ENCODE results near the gene EEF2. TPM values are rescaled to one million over a fixed set of nuclear protein-coding genes. Genes with fewer than 3 reads are reported as not detected.

Gene EEF2
- polyA plus RNA-seq, 1 donor from 2014 or later: 716 TPM

- Histone ChIP-seq H3K4me3 (ENCODE audit: low read length) (no peak overlapping the region), H3K36me3 (ENCODE audit: insufficient read depth, low read length) (no peaks in the 10 kb centered on the region), H3K9ac (ENCODE audit: low read length) (no peak overlapping the region), H3K4me2 (ENCODE audit: low read length) (no peak overlapping the region), H3K27me3 (ENCODE audit: insufficient read depth, low read depth, low read length) (no peaks in the 10 kb centered on the region), H3K79me2 (replicated peaks; ENCODE audit: insufficient read depth, low read length) (peaks cover 5% of the 10 kb centered on the region), H3F3A (ENCODE audit: insufficient read depth, low read length, poor library complexity, severe bottlenecking) (no peaks in the 10 kb centered on the region), H3K9me2 (ENCODE audit: insufficient read depth, low read length) (no peaks in the 10 kb centered on the region), H4K20me1 (ENCODE audit: insufficient read depth) (peaks cover 7% of the 10 kb centered on the region), H3K9me3 (ENCODE audit: low read length) (no peaks in the 10 kb centered on the region), H3K27ac (ENCODE audit: low read length) (no peak overlapping the region), H2AFZ (ENCODE audit: low read depth, low read length) (no peak overlapping the region)
- no peak for TF ChIP-seq EP300 (conservative IDR thresholded peaks at IDR 0.05; ENCODE audit: poor library complexity, severe bottlenecking)
- no peak for TF ChIP-seq RAD21 (conservative IDR thresholded peaks at IDR 0.05)
- TF ChIP-seq SMC3 (conservative IDR thresholded peaks at IDR 0.05; ENCODE audit: poor library complexity): no peak
- TF ChIP-seq REST (IDR thresholded peaks at IDR 0.05; ENCODE audit: borderline replicate concordance): no peak
Observed at GRCh38 chr19:4019578-4019977, 34.3 kb upstream of the EEF2 start.

GRCh38 chr19:4018775-4019504, 33.7 kb upstream of the EEF2 start:
- no peaks in the 10 kb centered on the region for H3K27me3 ChIP-seq (ENCODE audit: insufficient read depth, low read depth, low read length)
- peaks cover 7% of the 10 kb centered on the region for H4K20me1 ChIP-seq (ENCODE audit: insufficient read depth)
- H3K36me3 ChIP-seq (ENCODE audit: insufficient read depth, low read length): no peaks in the 10 kb centered on the region
- no peaks in the 10 kb centered on the region for H3F3A ChIP-seq (ENCODE audit: insufficient read depth, low read length, poor library complexity, severe bottlenecking)
- H2AFZ ChIP-seq (ENCODE audit: low read depth, low read length): no peak overlapping the region
- H3K9ac ChIP-seq (ENCODE audit: low read length): no peak overlapping the region
- no peak overlapping the region for H3K4me2 ChIP-seq (ENCODE audit: low read length)
- no peak for TF ChIP-seq REST (IDR thresholded peaks at IDR 0.05; ENCODE audit: borderline replicate concordance)
- no peak for TF ChIP-seq EP300 (conservative IDR thresholded peaks at IDR 0.05; ENCODE audit: poor library complexity, severe bottlenecking)
- no peak for TF ChIP-seq TAF1 (IDR thresholded peaks at IDR 0.05; ENCODE audit: low read depth)
- no peak for TF ChIP-seq MXI1 (conservative IDR thresholded peaks at IDR 0.05; ENCODE audit: poor library complexity, severe bottlenecking)
- TF ChIP-seq RAD21 (conservative IDR thresholded peaks at IDR 0.05): no peak
- no peak for TF ChIP-seq EZH2 (IDR thresholded peaks at IDR 0.05; ENCODE audit: borderline replicate concordance, insufficient read depth, low read length, poor library complexity, severe bottlenecking)
- no peak for TF ChIP-seq POLR2AphosphoS5 (IDR thresholded peaks at IDR 0.05)
- TF ChIP-seq CTCF (IDR thresholded peaks at IDR 0.05; ENCODE audit: poor library complexity, severe bottlenecking): no peak
- no peak for TF ChIP-seq SMC3 (conservative IDR thresholded peaks at IDR 0.05; ENCODE audit: poor library complexity)
- no peak overlapping the region for H3K4me3 ChIP-seq (ENCODE audit: low read length)
- peaks cover 5% of the 10 kb centered on the region for H3K79me2 ChIP-seq (replicated peaks; ENCODE audit: insufficient read depth, low read length)
- H3K27ac ChIP-seq (ENCODE audit: low read length): no peak overlapping the region
- H3K9me2 ChIP-seq (ENCODE audit: insufficient read depth, low read length): no peaks in the 10 kb centered on the region
- H3K9me3 ChIP-seq (ENCODE audit: low read length): no peaks in the 10 kb centered on the region

Measured in neural cell (in vitro differentiated cells).